GM21367 (cell line): ENCODE data around the gene GATAD2B.
"Not testable (repeated sequence)": the region's sequence is repeated elsewhere in the genome, so short reads cannot be mapped to it uniquely, and the experiment has no call there.

ENCODE experiments used
- ATAC-seq: cut with Tn5 transposase; IDR thresholded peaks from one replicate; pipeline ENCODE4 v1.9.1; 2021; ENCODE audit not compliant: unreplicated experiment

GATAD2B gene

DNA sequence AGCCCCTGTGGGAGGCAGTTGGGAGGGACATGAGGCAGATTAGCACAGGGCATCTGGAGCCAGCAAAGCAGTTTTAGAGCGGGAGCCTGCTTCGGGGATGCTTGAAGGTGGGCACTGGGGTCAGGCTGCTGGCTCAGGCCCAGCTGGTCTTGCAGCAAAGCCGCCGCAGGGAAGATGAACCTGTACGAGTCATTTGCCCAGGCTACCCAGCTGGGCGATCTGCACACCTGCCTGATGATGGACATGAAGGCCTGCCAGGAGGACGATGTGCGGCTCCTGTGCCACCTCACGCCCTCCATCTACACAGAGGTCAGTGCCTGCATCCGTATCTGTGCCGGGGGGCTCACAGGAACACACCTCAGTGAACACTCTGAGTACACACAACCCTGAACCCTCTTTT lies 155.3 kb downstream of the GATAD2B start:
- no peak for ATAC-seq

DNA sequence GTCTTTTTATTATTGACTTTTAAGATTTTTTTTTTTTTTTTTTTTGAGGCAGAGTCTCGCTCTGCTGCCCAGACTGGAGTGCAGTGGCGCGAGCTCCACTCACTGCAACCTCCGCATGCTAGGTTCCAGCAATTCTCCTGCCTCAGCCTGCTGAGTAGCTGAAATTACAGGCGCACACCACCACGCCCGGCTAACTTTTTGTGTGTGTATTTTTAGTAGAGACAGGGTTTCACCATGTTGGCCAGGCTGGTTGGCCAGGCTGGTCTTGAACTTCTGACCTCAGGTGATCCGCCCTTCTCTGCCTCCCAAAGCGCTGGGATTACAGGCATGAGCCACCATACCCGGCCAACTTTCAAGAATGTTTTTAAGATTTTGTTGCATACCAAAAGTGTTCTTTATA lies 156.1 kb downstream of the GATAD2B start:
- ATAC-seq: not testable (repeated sequence)

DNA sequence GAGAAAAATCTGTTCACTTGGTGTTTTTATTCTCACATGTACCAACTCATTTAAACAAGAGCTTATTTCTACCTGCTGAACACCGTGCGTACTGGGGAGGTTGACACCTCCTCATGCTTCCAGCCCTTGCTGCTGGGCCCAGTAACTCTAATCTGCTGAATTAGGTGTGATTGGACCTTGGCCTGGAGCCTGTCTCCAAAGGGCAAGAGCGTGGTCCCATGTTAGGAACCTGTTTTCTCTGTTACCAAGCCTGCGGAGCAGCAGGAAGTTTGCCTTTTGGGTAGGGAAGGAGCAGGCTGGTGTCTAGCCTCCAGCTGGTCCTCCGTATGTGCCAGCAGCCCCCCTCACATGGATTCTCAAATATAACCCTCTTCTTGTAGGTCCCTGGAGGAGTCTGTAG lies 158.5 kb downstream of the GATAD2B start:
- ATAC-seq: no peak

DNA sequence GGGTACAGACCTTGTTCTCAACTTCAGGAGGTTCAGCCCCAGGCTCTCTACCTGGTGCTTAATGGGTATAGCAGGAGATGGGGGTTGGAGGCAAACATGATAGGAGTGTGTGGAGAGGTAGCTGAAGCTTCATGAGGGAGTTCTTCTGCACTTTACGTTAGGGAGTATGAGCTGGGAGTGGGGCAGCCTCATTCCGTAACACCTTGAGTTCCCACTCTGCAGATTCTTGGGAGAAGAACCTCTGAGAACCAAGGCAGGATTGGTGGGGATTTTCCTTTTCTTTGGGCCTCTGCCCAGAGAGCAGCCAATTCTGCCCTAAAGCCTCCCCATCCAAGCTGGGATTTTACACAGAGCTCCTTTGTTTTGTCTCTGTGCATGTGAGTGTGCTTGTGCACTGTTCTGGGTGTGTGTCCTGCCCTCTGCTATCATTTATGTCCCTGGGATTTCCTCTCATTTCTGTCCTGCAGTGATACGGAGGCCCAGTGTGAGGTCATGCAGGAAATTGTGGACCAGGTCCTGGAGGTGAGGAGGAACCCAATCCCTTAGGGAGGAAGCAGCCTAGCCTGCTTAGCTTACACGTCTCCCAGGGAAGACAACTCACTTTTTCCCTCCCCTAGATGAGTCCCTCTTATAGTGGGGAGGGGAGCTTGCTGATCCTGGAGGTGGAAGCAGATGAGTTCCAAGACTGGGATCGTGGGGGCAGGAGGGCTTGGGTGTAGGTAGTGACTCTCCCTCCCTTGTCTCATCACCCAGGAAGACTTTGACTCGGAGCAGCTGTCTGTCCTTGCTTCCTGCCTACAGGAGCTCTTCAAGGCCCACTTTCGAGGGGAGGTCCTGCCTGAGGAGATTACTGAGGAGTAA lies 159.2 kb downstream of the GATAD2B start:
- ATAC-seq: no peak

DNA sequence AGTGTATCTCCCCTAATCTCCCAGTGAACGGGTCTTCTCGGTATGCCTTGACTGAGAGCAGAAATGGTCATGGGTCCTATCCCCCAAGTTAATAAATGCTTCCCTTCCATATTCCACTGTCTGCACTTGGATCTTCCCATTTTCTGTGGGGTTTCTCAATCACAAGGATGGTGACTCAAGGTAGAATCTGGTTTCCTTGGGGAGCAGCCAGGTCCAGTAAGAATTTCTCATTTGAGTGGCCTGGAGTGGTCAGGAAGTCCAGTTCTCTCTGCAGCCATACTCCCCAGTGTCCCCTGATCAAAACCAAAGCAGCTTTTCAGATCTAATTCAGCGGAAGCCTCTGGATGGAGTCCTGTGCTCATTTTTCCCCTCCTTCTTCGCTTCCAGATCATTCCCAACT lies 162.3 kb downstream of the GATAD2B start:
- ATAC-seq: no peak
